GM21717 (cell line): Measurements from ENCODE around the gene LBHD1.
"Not testable (repeated sequence)": the region's sequence is repeated elsewhere in the genome, so short reads cannot be mapped to it uniquely, and the experiment has no call there.

ENCODE experiments used
- ATAC-seq: cut with Tn5 transposase; IDR thresholded peaks from one replicate; pipeline ENCODE4 v1.9.1; 2021; ENCODE audit warnings: mild to moderate bottlenecking, moderate library complexity; ENCODE audit not compliant: unreplicated experiment

Gene LBHD1

GRCh38 chr11:62694455-62695167 is 22.5 kb upstream of the LBHD1 start:
- ATAC-seq, result no peak

- ATAC-seq, result not testable (repeated sequence)
Observed at GRCh38 chr11:62693624-62694023, 21.6 kb upstream of the LBHD1 start.

- ATAC-seq, result no peak
Observed at GRCh38 chr11:62689421-62690183, 17.5 kb upstream of the LBHD1 start, which contains the start of gene LRRN4CL. Gene LRRN4CL (minus strand): TSS chr11:62689530. CDS start chr11:62688508, 1,022 bp downstream.

GRCh38 chr11:62688491-62688890 is 16.4 kb upstream of the LBHD1 start:
- no peak for ATAC-seq

GRCh38 chr11:62687508-62688396 is 15.7 kb upstream of the LBHD1 start:
- ATAC-seq, result no peak

- ATAC-seq, result no peak
Observed at GRCh38 chr11:62682518-62682917, 10.5 kb upstream of the LBHD1 start.

- ATAC-seq, result no peak
Observed at GRCh38 chr11:62680825-62681240, 8.8 kb upstream of the LBHD1 start.

GRCh38 chr11:62678770-62679696 is 7.0 kb upstream of the LBHD1 start, which contains the start of gene UBXN1:
Gene UBXN1 (minus strand): TSS chr11:62679073. CDS start chr11:62678923, 150 bp downstream.
- peak; percentile 54 for ATAC-seq

- peak; percentile 11 for ATAC-seq
Observed at GRCh38 chr11:62678433-62678769, 6.3 kb upstream of the LBHD1 start.

GRCh38 chr11:62677714-62678113 is 5.6 kb upstream of the LBHD1 start:
- ATAC-seq, result no peak

- ATAC-seq, result no peak
Observed at GRCh38 chr11:62677156-62677555, 5.1 kb upstream of the LBHD1 start.

- no peak for ATAC-seq
Observed at GRCh38 chr11:62676698-62677097, 4.6 kb upstream of the LBHD1 start.

GRCh38 chr11:62675415-62675814 is 3.3 kb upstream of the LBHD1 start:
- ATAC-seq, result not testable (repeated sequence)

GRCh38 chr11:62673196-62673525 is 1.1 kb upstream of the LBHD1 start:
- ATAC-seq, result no peak

GRCh38 chr11:62671236-62671607 is 845 bp downstream of the LBHD1 start:
- ATAC-seq, result no peak

- ATAC-seq, result no peak
Observed at GRCh38 chr11:62669420-62670161, 2.5 kb downstream of the LBHD1 start.

GRCh38 chr11:62667460-62667859 is 4.6 kb downstream of the LBHD1 start:
- no peak for ATAC-seq

GRCh38 chr11:62666259-62666926 is 5.7 kb downstream of the LBHD1 start:
- ATAC-seq, result no peak
